ENCODE data around the gene ENAH. TPM values are rescaled to one million over a fixed set of nuclear protein-coding genes. Genes with fewer than 3 reads are reported as not detected.

ENAH gene
- polyA plus RNA-seq, 1 donor from 2014 or later = 0.04 TPM

DNA sequence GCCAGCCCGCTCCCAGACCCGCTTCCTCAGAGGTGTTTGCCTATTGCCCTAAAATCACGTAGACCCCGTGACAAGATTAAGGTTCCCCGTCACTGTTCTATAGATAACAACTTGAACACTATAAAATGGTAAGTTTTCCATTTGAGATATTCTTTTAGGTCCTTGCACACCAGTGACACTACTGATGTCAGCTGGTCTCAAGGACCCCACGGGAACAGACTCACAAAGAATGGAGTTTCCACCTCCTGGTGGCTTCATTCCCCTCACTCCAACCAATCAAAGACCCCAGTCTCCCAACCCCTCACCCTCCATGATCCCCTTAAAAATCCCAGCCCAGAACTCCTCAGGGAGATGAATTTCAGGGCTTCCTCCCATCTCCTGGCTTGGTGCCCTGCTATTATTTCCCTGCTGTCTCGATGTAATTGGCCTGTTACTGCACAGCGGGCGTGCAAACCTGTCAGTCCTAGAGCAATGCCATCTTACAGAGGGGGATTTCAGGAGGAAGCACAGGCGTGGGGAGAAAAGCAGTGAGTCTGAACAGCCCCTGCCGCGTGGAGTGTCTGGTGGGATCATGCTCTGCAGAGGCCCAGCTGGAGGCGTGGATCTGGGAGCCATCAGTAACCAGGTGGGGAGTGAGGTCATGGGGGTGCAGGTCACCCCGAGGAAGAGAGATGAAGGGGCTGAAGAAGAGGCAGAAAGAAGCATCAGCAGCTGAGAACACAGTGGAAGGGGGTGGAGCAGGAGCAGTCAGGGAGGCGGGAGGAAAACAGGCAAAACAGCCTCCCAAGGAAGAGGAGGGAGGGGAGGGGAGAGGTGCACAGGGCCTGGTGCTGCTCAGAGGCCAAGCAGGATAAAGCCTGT lies 190.0 kb downstream of the ENAH start:
- H3K36me3 Mint-ChIP-seq = no peaks in the 10 kb centered on the region
- H3K4me1 Mint-ChIP-seq = peaks cover 14 to 20% (median 17%) of the 10 kb centered on the region in 3 donors
- H3K27me3 Mint-ChIP-seq = no peaks in the 10 kb centered on the region
- H3K4me3 Mint-ChIP-seq = peak overlapping the region in 2 of 4 donors; percentile 47 to 72
- H3K27ac Mint-ChIP-seq = peak overlapping the region in 1 of 3 donors; percentile 27
- no peaks in the 10 kb centered on the region for H3K9me3 Mint-ChIP-seq

DNA sequence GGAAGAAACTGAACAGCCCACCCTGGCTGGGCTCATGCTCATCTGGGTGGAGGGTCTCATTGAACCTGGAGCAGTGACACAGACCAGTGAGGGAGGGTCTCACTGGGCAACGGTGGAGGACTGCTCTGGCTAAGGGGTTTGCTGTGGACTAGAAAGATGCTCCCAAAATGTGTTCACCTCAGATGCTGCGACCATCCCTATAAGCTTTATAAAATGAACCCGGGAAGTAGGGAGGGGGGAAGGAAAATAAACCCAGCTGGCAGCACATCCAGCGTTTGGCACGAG lies 190.6 kb downstream of the ENAH start:
- H3K36me3 Mint-ChIP-seq = no peaks in the 10 kb centered on the region
- H3K9me3 Mint-ChIP-seq = no peaks in the 10 kb centered on the region
- H3K27ac Mint-ChIP-seq = no peak overlapping the region
- peak overlapping the region in 1 of 4 donors; percentile 80 for H3K4me3 Mint-ChIP-seq
- H3K27me3 Mint-ChIP-seq = no peaks in the 10 kb centered on the region
- peaks cover 9 to 20% (median 17%) of the 10 kb centered on the region in 3 donors for H3K4me1 Mint-ChIP-seq

DNA sequence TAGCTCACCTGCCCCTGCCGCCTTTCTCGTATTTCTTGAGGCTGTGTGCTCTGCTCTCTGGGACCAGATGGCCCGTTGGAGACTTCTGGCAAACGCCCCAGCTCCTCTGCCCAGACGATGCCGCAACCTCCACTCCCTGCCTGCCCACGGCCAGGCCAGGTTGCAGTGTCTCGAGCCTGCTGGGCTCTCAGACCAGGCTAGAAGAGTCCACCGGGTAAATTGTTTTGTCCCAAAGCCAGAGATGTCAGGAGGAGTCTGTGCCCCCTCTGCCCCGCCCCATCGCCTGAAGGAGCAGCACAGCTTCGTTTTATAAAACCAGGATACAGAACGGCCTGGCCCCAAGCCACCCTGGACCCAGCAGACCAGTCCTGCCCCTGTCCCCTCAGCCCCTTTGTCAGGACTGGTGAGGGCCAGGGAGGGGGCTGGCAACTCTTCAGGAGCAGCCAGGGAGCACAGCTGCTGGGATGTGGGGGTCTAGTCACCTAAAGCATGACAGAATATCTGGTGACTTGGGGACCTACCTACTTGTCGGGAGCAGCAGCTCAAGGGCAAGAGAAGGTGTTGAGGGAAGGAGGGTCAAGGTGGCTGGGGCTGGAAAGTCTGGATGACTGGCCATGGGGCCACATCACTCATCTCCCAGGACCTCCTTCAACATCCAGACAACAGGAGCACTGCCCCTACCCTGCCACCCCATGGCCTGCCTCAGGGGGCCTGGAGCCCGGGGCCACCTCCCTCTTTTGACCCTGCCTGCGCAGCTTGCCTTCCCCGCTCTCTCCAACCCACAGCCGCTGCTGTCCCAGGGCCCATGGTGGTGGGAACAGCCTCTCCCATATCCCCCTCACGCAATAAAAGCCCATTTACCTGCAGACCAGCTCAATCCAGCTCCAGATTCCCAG lies 191.1 kb downstream of the ENAH start:
- Mint-ChIP-seq H3K36me3 (no peaks in the 10 kb centered on the region), H3K9me3 (no peaks in the 10 kb centered on the region), H3K27me3 (no peaks in the 10 kb centered on the region), H3K4me3 (peak overlapping the region in 1 of 4 donors; percentile 80), H3K27ac (peak overlapping the region in 1 of 3 donors; percentile 16), H3K4me1 (peaks cover 3 to 17% (median 13%) of the 10 kb centered on the region in 3 donors)

DNA sequence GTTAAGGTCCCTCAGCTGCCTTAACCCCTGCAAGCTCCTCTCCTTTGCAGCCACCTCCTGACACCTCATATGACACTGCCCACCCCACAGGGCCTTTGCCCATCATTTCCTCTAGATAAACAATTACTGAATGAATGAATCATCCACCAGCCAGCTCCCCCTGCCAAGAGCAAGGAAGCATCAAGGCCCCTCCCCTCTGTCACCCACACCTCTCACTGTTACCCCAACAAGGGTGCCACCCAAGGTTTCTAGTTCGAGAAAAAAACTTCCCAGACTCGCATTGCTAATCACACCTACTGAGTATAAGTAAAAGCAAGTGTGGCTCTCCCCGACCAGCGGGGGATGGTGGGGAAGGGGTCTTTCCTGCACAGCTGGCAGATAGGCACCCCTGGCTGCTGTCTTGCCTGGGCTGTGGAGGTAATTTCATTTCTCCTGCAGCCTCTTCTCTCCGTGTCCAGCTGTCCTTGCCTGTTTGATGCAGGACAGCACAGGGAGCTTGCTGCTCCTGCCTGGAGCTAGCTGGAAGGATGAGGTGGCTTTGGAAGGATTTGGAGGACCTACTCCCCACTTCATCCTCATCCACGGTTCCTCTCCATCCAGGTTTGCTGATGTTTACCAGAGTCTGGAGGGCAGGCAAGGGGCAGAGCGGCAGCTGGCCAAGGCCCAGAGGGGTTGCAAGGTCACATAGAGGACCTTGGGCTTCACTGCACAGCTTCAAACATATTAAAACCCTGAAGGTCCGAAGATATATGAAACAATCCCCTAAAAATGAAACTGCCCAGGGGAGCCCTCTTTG lies 192.0 kb downstream of the ENAH start:
- Mint-ChIP-seq H3K9me3 (no peaks in the 10 kb centered on the region), H3K36me3 (no peaks in the 10 kb centered on the region), H3K27ac (peak overlapping the region in 1 of 3 donors; percentile 14), H3K4me1 (peaks cover 0 to 11% (median 9%) of the 10 kb centered on the region in 3 donors), H3K27me3 (no peaks in the 10 kb centered on the region), H3K4me3 (peak overlapping the region in 1 of 4 donors; percentile 1)

DNA sequence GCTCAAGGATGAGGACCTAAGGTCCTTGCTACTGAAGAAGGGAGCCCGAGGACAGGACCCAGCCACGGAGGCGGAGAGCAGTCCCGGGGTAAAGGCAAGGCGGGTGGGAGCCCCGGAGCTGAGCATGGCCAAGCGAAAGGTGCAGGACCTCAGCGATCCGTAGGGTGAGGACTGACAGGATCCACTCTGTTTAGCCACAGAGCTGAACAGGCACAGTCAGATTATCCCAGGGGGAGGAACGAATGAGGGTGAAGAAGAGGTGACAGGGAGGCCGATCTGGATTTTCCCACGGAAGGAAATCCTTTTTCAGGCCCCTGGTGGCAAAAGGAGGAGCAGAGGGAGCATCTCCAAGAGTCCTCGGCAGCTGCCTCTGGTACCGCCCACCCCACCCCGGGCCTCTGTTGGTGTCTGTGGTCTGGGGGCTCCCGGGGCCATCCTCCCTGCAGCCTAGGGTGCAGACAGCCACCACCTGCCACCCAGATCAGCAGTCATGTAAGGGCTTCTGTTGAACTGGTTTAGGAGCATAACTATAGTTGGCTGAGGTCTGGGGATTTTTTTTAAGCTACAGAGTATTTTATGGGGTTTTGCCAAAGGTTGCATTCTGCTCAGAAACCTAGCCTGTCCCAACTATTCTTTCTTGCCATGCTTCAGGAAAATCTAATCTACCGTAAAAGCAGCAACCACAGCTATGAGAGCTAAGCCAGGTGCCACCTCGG lies 192.7 kb downstream of the ENAH start:
- H3K27me3 Mint-ChIP-seq = no peaks in the 10 kb centered on the region
- H3K4me3 Mint-ChIP-seq = peak overlapping the region in 2 of 4 donors; percentile 1 to 26
- H3K36me3 Mint-ChIP-seq = no peaks in the 10 kb centered on the region
- H3K9me3 Mint-ChIP-seq = no peaks in the 10 kb centered on the region
- peak overlapping the region in 1 of 3 donors; percentile 14 for H3K27ac Mint-ChIP-seq
- H3K4me1 Mint-ChIP-seq = peaks cover 0 to 11% (median 8%) of the 10 kb centered on the region in 3 donors

DNA sequence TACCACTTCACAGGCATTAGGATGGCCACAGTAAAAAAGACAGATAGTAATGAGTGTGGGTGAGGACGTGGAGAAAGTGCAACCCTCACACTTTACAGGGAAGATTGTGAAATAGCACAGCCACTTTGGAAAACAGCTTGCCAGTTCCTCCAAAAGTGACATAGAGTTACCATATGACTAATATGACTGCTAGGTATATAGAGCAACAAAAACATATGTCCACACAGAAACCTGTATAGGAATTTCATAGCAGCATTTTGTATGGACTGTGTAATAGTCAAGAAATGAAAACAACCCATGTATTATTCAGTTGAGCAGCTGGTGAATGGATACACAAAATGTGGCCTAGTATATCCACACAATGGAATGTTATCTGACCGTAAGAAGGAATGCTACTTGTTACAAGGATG lies 194.7 kb downstream of the ENAH start:
- Mint-ChIP-seq H3K4me3 (no peak overlapping the region), H3K4me1 (peaks cover 0 to 11% (median 6%) of the 10 kb centered on the region in 3 donors), H3K9me3 (no peaks in the 10 kb centered on the region), H3K36me3 (no peaks in the 10 kb centered on the region), H3K27me3 (no peaks in the 10 kb centered on the region), H3K27ac (no peak overlapping the region)

DNA sequence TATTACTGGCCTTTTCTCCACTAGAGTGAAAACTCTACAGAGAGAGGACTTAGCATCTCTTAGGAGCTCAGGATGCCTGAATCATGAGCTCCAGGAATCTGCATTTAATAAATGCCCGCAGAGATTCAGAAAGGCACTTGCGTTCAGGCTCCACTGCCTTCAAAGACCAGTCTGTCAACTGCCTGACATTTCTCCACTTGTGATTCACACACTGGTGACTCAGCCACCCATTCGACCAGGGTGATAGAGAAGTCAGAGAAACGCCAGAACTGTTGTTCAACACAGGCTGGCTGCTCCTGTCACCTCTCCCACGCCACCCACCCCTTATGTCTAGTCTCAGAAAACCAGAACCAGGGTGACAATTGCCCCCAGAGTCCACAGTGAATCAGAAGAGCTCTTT lies 198.2 kb downstream of the ENAH start:
- Mint-ChIP-seq H3K9me3 (no peaks in the 10 kb centered on the region), H3K27me3 (no peaks in the 10 kb centered on the region), H3K4me1 (peaks cover 0 to 5% (median 1%) of the 10 kb centered on the region in 3 donors), H3K4me3 (no peak overlapping the region), H3K27ac (no peak overlapping the region), H3K36me3 (no peaks in the 10 kb centered on the region)

DNA sequence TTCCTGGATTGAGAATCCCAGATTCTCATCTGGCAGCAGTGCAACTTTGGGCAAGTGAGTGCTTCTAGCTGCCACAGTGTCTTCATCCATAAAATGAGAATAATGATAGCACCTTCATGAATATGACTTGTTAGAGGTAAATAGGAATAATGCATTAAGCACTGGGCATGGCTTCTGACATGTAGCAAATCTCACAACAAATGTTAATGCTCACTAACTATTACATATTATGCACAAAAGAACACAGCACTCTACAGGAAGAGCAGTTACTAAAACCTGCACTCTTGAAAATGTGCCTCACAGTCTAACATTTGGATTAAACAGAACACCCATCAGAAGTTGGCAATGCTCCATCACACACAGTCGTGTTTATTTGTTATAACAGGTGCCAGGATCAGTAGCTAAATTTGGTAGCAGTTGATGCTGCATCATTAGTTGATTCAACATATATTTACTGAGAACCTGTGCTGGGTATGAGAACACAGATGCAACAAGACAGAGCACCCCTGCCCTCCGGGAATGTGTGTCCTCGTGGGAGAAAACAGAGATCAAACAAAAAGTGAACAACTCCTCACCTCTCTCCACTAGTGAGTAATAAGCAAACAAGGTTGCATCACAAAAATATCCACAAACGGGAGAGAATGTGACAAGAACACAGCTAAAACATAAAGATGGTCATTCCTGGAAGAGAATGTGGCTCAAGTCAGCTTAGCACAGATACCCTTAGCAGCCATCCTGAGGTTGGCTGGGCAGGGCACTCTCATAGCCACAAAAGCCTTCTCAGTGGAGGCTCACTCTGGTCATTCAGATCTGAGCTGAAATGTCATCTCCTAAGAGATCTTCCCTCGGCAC lies 198.9 kb downstream of the ENAH start:
- peaks cover 0 to 5% (median 1%) of the 10 kb centered on the region in 3 donors for H3K4me1 Mint-ChIP-seq
- H3K9me3 Mint-ChIP-seq = no peaks in the 10 kb centered on the region
- no peaks in the 10 kb centered on the region for H3K36me3 Mint-ChIP-seq
- no peak overlapping the region for H3K4me3 Mint-ChIP-seq
- no peaks in the 10 kb centered on the region for H3K27me3 Mint-ChIP-seq
- H3K27ac Mint-ChIP-seq = no peak overlapping the region

DNA sequence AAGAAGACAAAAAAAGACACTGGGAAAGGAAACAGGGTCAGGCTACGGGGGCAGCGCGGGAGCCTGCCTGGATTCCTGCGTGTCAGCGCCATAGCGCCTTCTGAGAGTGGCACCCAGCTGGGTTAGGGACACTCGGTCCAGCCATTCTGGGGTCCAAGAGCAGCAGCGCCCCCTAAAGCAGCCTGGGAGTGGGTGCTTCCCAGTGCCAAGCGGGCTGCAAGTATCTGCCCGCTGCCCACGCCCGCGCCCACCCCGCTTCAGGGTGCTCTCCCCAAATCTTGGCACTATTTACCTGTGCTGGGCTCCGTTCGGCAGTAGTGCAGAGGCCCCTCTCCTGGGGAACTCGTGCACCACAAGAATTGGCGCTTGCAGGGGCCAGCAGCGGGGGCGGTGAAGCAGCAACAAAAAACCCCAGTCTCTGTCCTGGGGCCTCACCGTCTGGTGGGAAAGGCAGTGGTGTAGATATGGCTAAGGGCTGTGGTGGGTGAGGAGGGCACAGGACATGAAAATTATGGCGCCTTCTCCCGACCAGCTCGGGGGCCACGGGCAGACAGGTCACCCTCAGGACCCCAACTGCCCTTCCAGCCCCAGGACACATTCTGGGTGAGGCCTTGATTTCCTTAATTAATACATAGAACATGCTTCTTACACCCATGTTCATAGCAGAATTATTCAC lies 200.9 kb downstream of the ENAH start:
- Mint-ChIP-seq H3K9me3 (no peaks in the 10 kb centered on the region), H3K27ac (no peak overlapping the region), H3K27me3 (no peaks in the 10 kb centered on the region), H3K4me3 (no peak overlapping the region), H3K4me1 (peaks cover 0 to 5% (median 3%) of the 10 kb centered on the region in 3 donors), H3K36me3 (no peaks in the 10 kb centered on the region)

DNA sequence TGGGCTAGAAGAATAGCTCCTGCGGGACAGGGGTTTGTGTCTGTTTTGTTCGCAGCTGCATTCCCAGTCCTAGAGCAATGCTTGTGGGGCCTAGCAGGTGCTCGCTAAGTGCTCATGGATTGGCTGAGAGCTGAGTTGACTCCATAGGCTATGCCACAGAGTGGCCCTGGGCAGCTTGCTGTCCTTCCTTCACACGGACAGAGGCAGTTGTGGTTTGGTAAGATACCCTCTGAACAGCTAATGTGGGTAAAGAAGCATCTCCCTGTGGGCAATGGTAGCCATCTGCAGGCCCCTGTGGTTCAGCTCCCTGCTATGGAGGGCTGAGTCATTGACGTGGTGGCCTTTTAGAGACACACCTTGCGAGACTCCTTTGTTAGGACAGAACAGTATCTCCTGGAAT lies 201.6 kb downstream of the ENAH start:
- Mint-ChIP-seq H3K4me3 (no peak overlapping the region), H3K4me1 (peaks cover 0 to 8% (median 3%) of the 10 kb centered on the region in 3 donors), H3K36me3 (no peaks in the 10 kb centered on the region), H3K9me3 (no peaks in the 10 kb centered on the region), H3K27ac (no peak overlapping the region), H3K27me3 (no peaks in the 10 kb centered on the region)

DNA sequence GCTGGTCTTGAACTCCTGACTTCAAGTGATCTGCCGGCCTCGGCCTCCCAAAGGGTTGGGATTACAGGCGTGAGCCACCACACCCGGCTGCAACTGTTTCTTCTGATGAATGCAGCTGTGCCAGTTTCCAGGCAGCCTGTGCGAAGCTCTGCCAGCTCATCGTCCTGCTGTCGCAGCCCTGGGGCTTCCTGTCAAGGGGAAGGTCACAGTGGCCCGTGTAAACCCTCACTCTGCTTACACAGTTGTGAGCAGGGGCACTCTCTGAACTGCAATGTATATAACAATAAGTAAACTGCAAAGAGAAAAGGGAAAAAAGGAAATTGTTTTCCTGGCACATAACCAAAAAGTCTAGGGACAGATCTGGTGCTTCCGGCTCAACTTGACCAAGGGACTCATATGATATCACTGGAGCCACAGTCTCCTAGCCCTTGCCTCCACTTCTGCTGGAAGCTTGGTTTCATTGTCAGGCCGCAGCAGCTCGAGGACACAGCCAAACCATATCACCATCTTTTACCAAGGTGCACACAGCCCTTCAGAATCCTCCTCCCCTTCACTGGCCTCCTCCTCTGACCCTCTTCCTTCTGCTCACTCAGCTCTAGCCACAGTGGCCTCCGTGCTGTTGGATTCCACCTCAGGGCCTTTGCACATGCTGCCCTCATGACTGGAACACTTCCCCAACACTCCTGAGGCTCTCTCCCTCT lies 202.3 kb downstream of the ENAH start:
- H3K9me3 Mint-ChIP-seq = no peaks in the 10 kb centered on the region
- H3K27me3 Mint-ChIP-seq = no peaks in the 10 kb centered on the region
- H3K4me3 Mint-ChIP-seq = no peak overlapping the region
- no peaks in the 10 kb centered on the region for H3K36me3 Mint-ChIP-seq
- H3K4me1 Mint-ChIP-seq = peaks cover 0 to 10% (median 10%) of the 10 kb centered on the region in 3 donors
- H3K27ac Mint-ChIP-seq = peak overlapping the region in 1 of 3 donors; percentile 67

DNA sequence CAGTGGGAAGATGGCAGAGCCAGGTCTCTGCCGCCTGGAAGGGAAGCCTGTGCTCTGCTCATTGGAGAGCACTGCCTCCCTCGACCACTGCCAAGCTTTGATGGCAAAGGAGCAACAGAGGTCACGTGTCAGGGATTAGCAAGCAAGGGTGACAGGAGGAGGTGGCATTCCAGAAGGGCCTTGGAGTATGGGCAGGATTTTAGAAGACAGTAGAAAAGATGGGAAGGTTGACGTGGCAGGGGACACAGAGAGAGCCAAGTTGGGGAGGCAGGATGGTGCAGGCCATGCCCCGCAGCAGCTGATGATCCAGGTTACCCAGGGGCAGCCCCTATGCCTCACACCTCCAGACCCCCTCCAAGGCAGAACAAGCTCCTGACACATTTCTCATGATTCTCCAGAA lies 203.1 kb downstream of the ENAH start:
- Mint-ChIP-seq H3K4me1 (peaks cover 4 to 19% (median 18%) of the 10 kb centered on the region in 3 donors), H3K36me3 (no peaks in the 10 kb centered on the region), H3K9me3 (no peaks in the 10 kb centered on the region)

More for the DNA sequence above, 203.1 kb downstream of the ENAH start:
- no peak overlapping the region for H3K27ac Mint-ChIP-seq
- H3K4me3 Mint-ChIP-seq = no peak overlapping the region
- H3K27me3 Mint-ChIP-seq = no peaks in the 10 kb centered on the region
